ENCODE measurements around the gene COQ9.
"Not testable (repeated sequence)": the region's sequence is repeated elsewhere in the genome, so short reads cannot be mapped to it uniquely, and the experiment has no call there.

GRCh38 chr16:57439947-57440346 lies 7.3 kb upstream of the COQ9 start:
- not testable (repeated sequence) for TF ChIP-seq CTCF (conservative IDR thresholded peaks at IDR 0.05; ENCODE audit: low read depth in 2 of 2); REST (IDR thresholded peaks at IDR 0.05; ENCODE audit: unreplicated experiment); POLR2AphosphoS5 (IDR thresholded peaks at IDR 0.05; ENCODE audit: low read depth); JUNB (IDR thresholded peaks at IDR 0.05; ENCODE audit: unreplicated experiment); EZH2 (IDR thresholded peaks at IDR 0.05; ENCODE audit: low read depth, unreplicated experiment); CREB1 (CRISPR knock-in tag; IDR thresholded peaks at IDR 0.05; ENCODE audit: low read depth); EZH2phosphoT487 (IDR thresholded peaks at IDR 0.05; ENCODE audit: unreplicated experiment); NANOG (IDR thresholded peaks at IDR 0.05; ENCODE audit: borderline replicate concordance); ZNF331 (CRISPR knock-in tag; IDR thresholded peaks at IDR 0.05; ENCODE audit: low read depth); STAT1 (IDR thresholded peaks at IDR 0.05; ENCODE audit: unreplicated experiment)
- TF ChIP-seq, protein P1, sequence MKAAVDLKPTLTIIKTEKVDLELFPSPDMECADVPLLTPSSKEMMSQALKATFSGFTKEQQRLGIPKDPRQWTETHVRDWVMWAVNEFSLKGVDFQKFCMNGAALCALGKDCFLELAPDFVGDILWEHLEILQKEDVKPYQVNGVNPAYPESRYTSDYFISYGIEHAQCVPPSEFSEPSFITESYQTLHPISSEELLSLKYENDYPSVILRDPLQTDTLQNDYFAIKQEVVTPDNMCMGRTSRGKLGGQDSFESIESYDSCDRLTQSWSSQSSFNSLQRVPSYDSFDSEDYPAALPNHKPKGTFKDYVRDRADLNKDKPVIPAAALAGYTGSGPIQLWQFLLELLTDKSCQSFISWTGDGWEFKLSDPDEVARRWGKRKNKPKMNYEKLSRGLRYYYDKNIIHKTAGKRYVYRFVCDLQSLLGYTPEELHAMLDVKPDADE (IDR thresholded peaks at IDR 0.05), result not testable (repeated sequence)

Measured in GM23338 (cell line).